Stomach (tissue), 9 donors: Measurements from ENCODE around the gene NTRK2. TPM values are rescaled to one million over a fixed set of nuclear protein-coding genes. Genes with fewer than 3 reads are reported as not detected.
"Not testable (repeated sequence)": the region's sequence is repeated elsewhere in the genome, so short reads cannot be mapped to it uniquely, and the experiment has no call there.

Experiments used
- DNase-seq, 2 donors: peaks; one replicate each; pipeline versions ENCODE4 v3.0.0 to v3.0.0-alpha.2; 2013 to 2019
- H3K27ac ChIP-seq, 5 donors: fragments of 200-600 bp in 4 of 5; sonication (generic) in 4 of 5; one replicate each; pipeline ENCODE4 v1.5.1; 2013 to 2019; ENCODE audit warnings: mild to moderate bottlenecking in 1 of 5, moderate library complexity in 1 of 5
- H3K27me3 ChIP-seq, 3 donors: fragments of 200-600 bp; sonication (generic); one replicate each; pipeline ENCODE4 v1.5.1; 2017 to 2019; ENCODE audit warnings: mixed run types in 1 of 3
- H3K36me3 ChIP-seq, 4 donors: fragments of 200-600 bp; sonication (generic); 1 replicate in 3 of 4; 2 replicates in 1 of 4; pipeline ENCODE4 v1.5.1; 2016 to 2019
- H3K4me1 ChIP-seq, 4 donors: fragments of 200-600 bp; sonication (generic); one replicate each; pipeline ENCODE4 v1.5.1; 2016 to 2019
- H3K4me3 ChIP-seq, 4 donors: fragments of 200-600 bp; sonication (generic) in 3 of 4; one replicate each; pipeline ENCODE4 v1.5.1; 2016 to 2019; ENCODE audit warnings: mild to moderate bottlenecking in 1 of 4
- H3K9me3 ChIP-seq, 4 donors: fragments of 200-600 bp; sonication (generic); one replicate each; pipeline ENCODE4 v1.5.1; 2016 to 2019
- EP300 ChIP-seq: sonication (generic); formaldehyde crosslinking; IDR thresholded peaks from one replicate; pipeline ENCODE4 v1.6.1; 2017; ENCODE audit warnings: antibody characterized with exemption
- POLR2A ChIP-seq, 4 donors: fragments of 450-650 bp; IDR thresholded peaks; one replicate each; pipeline ENCODE4 v1.6.1; 2016; ENCODE audit warnings: antibody characterized with exemption in 4 of 4, control low read depth in 2 of 4, mild to moderate bottlenecking in 1 of 4, moderate library complexity in 1 of 4
- POLR2AphosphoS5 ChIP-seq, 3 donors: sonication (generic); formaldehyde crosslinking; IDR thresholded peaks; one replicate each; pipeline ENCODE4 v1.6.1; 2016; ENCODE audit warnings: antibody characterized with exemption in 3 of 3
- WGBS, 5 donors: extraction: QIAGEN DNeasy Blood & Tissue Kit in 3 of 5; methylation state at CpG; one replicate each; pipeline versions ENCODE4 v1.1.5 to v1.1.7; 2013 to 2018; 5-methylcytosine and 5-hydroxymethylcytosine counted together
- intact Hi-C: fragments of 100-400 bp; cut with DNase I; formaldehyde crosslinking; loops from one replicate; pipeline ENCODE4 v1.15.1; 2023; ENCODE audit warnings: low total_unique reads
- polyA plus RNA-seq, 3 donors: library from polyadenylated mRNA; stranded (reverse); fragments of 200-250 nt; gene quantifications; one replicate each; pipeline ENCODE4 v1.2.3, GENCODE V29; 2013
- total RNA-seq, 5 donors: library from RNA; depleted of rRNA; stranded (reverse); fragments of >200 nt; gene quantifications; one replicate each; pipeline versions ENCODE4 v1.1.0 to v1.2.3, GENCODE V29; 2014 to 2016
- TF ChIP-seq, protein P1 (sequence below), 7 experiments: fragments of 450-650 bp in 4 of 7; fragments of 200-600 bp in 3 of 7; sonication (generic) in 3 of 7; IDR thresholded peaks; one replicate each; pipeline ENCODE4 v1.5.1; 2016 to 2019; ENCODE audit warnings: antibody characterized with exemption in 7 of 7, control low read depth in 2 of 7, mild to moderate bottlenecking in 1 of 7
- donor health status: healthy with polysubstance abuse.
- donor health status: Bipolar disorder and iron deficiency.
- donor health status: healthy.

Gene NTRK2
- total and polyA plus RNA-seq, 8 donors = 0.06 to 8.8 (median 2.6) TPM

DNA sequence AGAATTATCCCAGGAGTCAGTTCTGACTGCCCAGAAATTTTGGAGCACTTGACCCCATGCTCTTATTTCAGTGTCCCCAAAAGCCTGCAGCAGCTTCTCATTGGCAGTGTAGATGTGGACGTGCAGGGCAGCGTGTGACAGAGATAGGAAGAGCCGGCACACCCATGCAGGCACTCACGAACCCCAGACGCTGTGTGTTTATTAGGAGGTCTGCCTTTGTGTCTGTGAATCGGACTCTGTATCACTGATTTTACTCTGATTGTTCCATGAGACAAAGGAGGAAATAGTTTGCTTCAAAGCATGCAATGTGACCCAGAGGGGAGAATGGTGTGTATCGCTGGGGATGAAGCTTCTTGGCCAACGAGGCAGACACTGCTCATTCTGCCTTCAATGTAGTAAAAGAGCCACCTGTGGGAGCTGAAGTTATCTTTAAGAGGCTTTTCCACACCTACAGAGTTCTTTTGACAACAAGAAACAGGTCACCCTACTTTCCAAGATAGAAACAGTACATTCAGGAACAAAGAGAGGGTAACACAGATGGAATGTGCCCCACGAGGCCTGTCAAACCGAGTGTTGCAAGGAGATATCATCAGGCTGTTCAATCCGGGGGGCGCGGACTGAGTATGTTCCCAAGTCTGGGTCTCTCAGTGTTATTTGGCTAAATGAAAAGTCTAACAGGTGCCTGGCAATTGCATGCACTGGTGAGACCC, 224.0 kb downstream of the NTRK2 start:
- no peak for DNase-seq
- Histone ChIP-seq H3K4me3 (no peak overlapping the region), H3K36me3 (no peaks in the 10 kb centered on the region), H3K27ac (no peak overlapping the region), H3K9me3 (no peaks in the 10 kb centered on the region), H3K4me1 (peaks cover 0 to 6% (median 0%) of the 10 kb centered on the region in 4 donors), H3K27me3 (no peaks in the 10 kb centered on the region)
- intact Hi-C loops = no loop called here
- TF ChIP-seq POLR2A (IDR thresholded peaks at IDR 0.05) (no peak), POLR2AphosphoS5 (IDR thresholded peaks at IDR 0.05) (no peak), EP300 (no peak)
- TF ChIP-seq, protein P1, sequence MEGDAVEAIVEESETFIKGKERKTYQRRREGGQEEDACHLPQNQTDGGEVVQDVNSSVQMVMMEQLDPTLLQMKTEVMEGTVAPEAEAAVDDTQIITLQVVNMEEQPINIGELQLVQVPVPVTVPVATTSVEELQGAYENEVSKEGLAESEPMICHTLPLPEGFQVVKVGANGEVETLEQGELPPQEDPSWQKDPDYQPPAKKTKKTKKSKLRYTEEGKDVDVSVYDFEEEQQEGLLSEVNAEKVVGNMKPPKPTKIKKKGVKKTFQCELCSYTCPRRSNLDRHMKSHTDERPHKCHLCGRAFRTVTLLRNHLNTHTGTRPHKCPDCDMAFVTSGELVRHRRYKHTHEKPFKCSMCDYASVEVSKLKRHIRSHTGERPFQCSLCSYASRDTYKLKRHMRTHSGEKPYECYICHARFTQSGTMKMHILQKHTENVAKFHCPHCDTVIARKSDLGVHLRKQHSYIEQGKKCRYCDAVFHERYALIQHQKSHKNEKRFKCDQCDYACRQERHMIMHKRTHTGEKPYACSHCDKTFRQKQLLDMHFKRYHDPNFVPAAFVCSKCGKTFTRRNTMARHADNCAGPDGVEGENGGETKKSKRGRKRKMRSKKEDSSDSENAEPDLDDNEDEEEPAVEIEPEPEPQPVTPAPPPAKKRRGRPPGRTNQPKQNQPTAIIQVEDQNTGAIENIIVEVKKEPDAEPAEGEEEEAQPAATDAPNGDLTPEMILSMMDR (IDR thresholded peaks at IDR 0.05) = no peak
- 59 to 68% (median 60%) methylated on average over 13 of the region's 13 CpGs for WGBS, 5 donors

DNA sequence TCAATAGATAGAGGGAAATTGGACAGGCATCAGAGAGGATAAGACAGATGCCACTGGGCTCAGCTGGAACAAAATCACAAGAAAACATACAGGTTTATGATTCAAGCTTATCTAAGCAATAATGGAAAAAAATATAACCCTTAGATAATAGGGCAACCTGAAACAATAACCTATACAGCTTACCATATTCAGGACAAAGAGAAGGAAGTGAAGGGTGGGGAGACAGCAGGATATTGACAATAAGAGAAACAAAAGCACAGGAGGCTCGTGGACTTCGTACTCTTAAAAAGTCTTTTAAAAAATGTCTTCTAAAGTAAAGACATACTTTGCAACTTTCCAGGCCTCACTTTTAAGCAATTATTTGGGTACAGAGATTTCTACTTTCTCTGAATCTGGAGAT, 225.3 kb downstream of the NTRK2 start:
- intact Hi-C loops = no loop called here
- Histone ChIP-seq H3K27me3 (no peaks in the 10 kb centered on the region), H3K27ac (no peak overlapping the region), H3K4me3 (no peak overlapping the region), H3K36me3 (no peaks in the 10 kb centered on the region), H3K4me1 (peaks cover 0 to 6% (median 0%) of the 10 kb centered on the region in 4 donors), H3K9me3 (no peaks in the 10 kb centered on the region)
- no peak for DNase-seq
- TF ChIP-seq POLR2A (IDR thresholded peaks at IDR 0.05) = no peak
- TF ChIP-seq, protein P1 (IDR thresholded peaks at IDR 0.05) = no peak
- no peak for TF ChIP-seq POLR2AphosphoS5 (IDR thresholded peaks at IDR 0.05)
- TF ChIP-seq EP300 = no peak
- WGBS, 5 donors = 32 to 66% (median 41%) methylated on average over 2 of the region's 2 CpGs

- H3K4me1 ChIP-seq = no peaks in the 10 kb centered on the region
- no peaks in the 10 kb centered on the region for H3K36me3 ChIP-seq
- no peak overlapping the region for H3K27ac ChIP-seq
- intact Hi-C loops = no loop called here
- no peak overlapping the region for H3K4me3 ChIP-seq
- H3K9me3 ChIP-seq = no peaks in the 10 kb centered on the region
- 80 to 87% (median 81%) methylated on average over 7 of the region's 7 CpGs for WGBS, 5 donors
- TF ChIP-seq EP300 (no peak), POLR2AphosphoS5 (IDR thresholded peaks at IDR 0.05) (no peak), POLR2A (IDR thresholded peaks at IDR 0.05) (no peak)
- TF ChIP-seq, protein P1 (IDR thresholded peaks at IDR 0.05) = no peak
- DNase-seq = no peak
- no peaks in the 10 kb centered on the region for H3K27me3 ChIP-seq
Observed at GRCh38 chr9:84897362-84898094, 228.0 kb downstream of the NTRK2 start.

DNA sequence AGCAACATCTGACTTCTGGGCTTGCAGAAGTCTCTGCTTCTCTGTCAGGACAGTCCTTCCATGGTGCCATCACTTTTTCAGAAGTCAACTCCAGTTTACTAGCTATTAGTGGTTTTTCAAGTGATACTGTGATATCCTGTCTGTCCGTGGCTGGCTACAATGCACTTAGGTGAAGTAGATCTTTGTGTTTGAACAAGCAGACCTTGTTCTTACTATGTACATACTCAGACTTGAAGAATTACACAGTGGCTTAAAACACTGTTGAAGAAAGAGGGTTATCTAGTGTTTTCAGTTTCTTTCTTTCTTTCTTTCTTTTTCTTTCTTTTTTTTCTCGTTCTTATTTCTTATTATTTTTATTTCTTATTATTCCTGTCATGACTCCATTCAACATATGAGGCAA, 228.7 kb downstream of the NTRK2 start:
- no peaks in the 10 kb centered on the region for H3K4me1 ChIP-seq
- no peak overlapping the region for H3K27ac ChIP-seq
- H3K9me3 ChIP-seq = no peaks in the 10 kb centered on the region
- WGBS, 5 donors = 34 to 54% (median 38%) methylated on average over 2 of the region's 2 CpGs
- TF ChIP-seq, protein P1 (IDR thresholded peaks at IDR 0.05) = no peak
- TF ChIP-seq EP300 = no peak
- H3K4me3 ChIP-seq = no peak overlapping the region
- no peaks in the 10 kb centered on the region for H3K36me3 ChIP-seq
- no peaks in the 10 kb centered on the region for H3K27me3 ChIP-seq
- intact Hi-C loops = no loop called here
- no peak for DNase-seq

GRCh38 chr9:84898618-84899017, 229.1 kb downstream of the NTRK2 start:
- H3K9me3 ChIP-seq, H3K27me3 ChIP-seq, H3K36me3 ChIP-seq, H3K27ac ChIP-seq, H3K4me3 ChIP-seq, intact Hi-C loops, DNase-seq, H3K4me1 ChIP-seq: not testable (repeated sequence)
- WGBS, 5 donors = 65 to 78% (median 69%) methylated on average over 6 of the region's 6 CpGs
